Fibroblast of lung (primary cell): ENCODE data around the gene ARTN. TPM values are rescaled to one million over a fixed set of nuclear protein-coding genes. Genes with fewer than 3 reads are reported as not detected.

Experiments
- DNase-seq, 2 donors: peaks; one replicate each; pipeline versions ENCODE4 v3.0.0 to v3.0.0-alpha.2; 2010; ENCODE audit warnings: low read depth in 2 of 2
- H2AFZ ChIP-seq: 2 replicates; pipeline ENCODE4 v1.5.1; 2012; ENCODE audit warnings: low read length, control low read depth, inconsistent platforms
- H3K27ac ChIP-seq: 2 replicates; pipeline ENCODE4 v1.5.1; 2011; ENCODE audit warnings: low read length, control low read depth; ENCODE audit not compliant: insufficient read depth
- H3K27me3 ChIP-seq: 2 replicates; pipeline ENCODE4 v1.5.1; 2011; ENCODE audit warnings: mild to moderate bottlenecking, low read length; ENCODE audit not compliant: control insufficient read depth, insufficient read depth
- H3K36me3 ChIP-seq: 2 replicates; pipeline ENCODE4 v1.5.1; 2011; ENCODE audit warnings: low read length; ENCODE audit not compliant: control insufficient read depth, insufficient read depth
- H3K4me1 ChIP-seq: 2 replicates; pipeline ENCODE4 v1.5.1; 2011; ENCODE audit warnings: low read length; ENCODE audit not compliant: control insufficient read depth, insufficient read depth; ENCODE audit errors: extremely low read depth
- H3K4me2 ChIP-seq: 2 replicates; pipeline ENCODE4 v1.5.1; 2011; ENCODE audit warnings: low read length, control low read depth; ENCODE audit not compliant: insufficient read depth; ENCODE audit errors: extremely low read depth
- H3K4me3 ChIP-seq, 4 experiments: fragments of 200-600 bp in 1 of 4; sonication (generic) in 1 of 4; replicated peaks in 1 of 4; 2 replicates each; pipeline ENCODE4 v1.5.1; 2011 to 2016; ENCODE audit warnings: low read length in 4 of 4, low read depth in 3 of 4, mild to moderate bottlenecking in 3 of 4, control low read depth in 2 of 4, inconsistent platforms in 1 of 4, mixed read lengths in 1 of 4; ENCODE audit not compliant: insufficient read depth in 1 of 4; ENCODE audit errors: control extremely low read depth in 1 of 4
- H3K79me2 ChIP-seq: 2 replicates; pipeline ENCODE4 v1.5.1; 2012; ENCODE audit warnings: mild to moderate bottlenecking, low read length, inconsistent platforms; ENCODE audit not compliant: control insufficient read depth, insufficient read depth
- H3K9ac ChIP-seq: 2 replicates; pipeline ENCODE4 v1.5.1; 2011; ENCODE audit warnings: mild to moderate bottlenecking, low read length, control low read depth; ENCODE audit not compliant: insufficient read depth
- H3K9me3 ChIP-seq: 2 replicates; pipeline ENCODE4 v1.5.1; 2012; ENCODE audit warnings: low read depth, low read length; ENCODE audit not compliant: control insufficient read depth, insufficient read depth
- H4K20me1 ChIP-seq: 2 replicates; pipeline ENCODE4 v1.5.1; 2011; ENCODE audit warnings: low read length; ENCODE audit not compliant: control insufficient read depth, insufficient read depth; ENCODE audit errors: extremely low read depth
- EZH2 ChIP-seq: IDR thresholded peaks from 2 replicates; pipeline ENCODE4 v1.5.1; 2012; ENCODE audit warnings: low read length, control low read depth, mild to moderate bottlenecking; ENCODE audit errors: missing control alignments
- polyA plus RNA-seq, 2 donors: library from polyadenylated mRNA; depleted of rRNA in 1 of 2; stranded (reverse) in 1 of 2; unstranded in 1 of 2; fragments of >200 nt; gene quantifications; 2 replicates each; pipeline ENCODE4 v1.2.1, GENCODE V29; 2011 to 2012; ENCODE audit warnings: missing spikeins in 1 of 2
- total RNA-seq: library from RNA; depleted of rRNA; stranded (reverse); fragments of >200 nt; gene quantifications from 2 replicates; pipeline ENCODE4 v1.2.1, GENCODE V29; 2014
- TF ChIP-seq, protein P1 (sequence below), 2 donors: IDR thresholded peaks in 1 of 2; conservative IDR thresholded peaks in 1 of 2; 1 replicate in 1 of 2; 2 replicates in 1 of 2; pipeline ENCODE4 v1.5.1; 2011 to 2012; ENCODE audit warnings: low read length in 2 of 2, control low read depth in 1 of 2, inconsistent platforms in 1 of 2, low read depth in 1 of 2, mild to moderate bottlenecking in 1 of 2

The ARTN gene
- total and polyA plus RNA-seq, 2 donors (not counting 1 experiment from before 2014, with no cell fraction given): 0.06 to 0.50 TPM

DNA sequence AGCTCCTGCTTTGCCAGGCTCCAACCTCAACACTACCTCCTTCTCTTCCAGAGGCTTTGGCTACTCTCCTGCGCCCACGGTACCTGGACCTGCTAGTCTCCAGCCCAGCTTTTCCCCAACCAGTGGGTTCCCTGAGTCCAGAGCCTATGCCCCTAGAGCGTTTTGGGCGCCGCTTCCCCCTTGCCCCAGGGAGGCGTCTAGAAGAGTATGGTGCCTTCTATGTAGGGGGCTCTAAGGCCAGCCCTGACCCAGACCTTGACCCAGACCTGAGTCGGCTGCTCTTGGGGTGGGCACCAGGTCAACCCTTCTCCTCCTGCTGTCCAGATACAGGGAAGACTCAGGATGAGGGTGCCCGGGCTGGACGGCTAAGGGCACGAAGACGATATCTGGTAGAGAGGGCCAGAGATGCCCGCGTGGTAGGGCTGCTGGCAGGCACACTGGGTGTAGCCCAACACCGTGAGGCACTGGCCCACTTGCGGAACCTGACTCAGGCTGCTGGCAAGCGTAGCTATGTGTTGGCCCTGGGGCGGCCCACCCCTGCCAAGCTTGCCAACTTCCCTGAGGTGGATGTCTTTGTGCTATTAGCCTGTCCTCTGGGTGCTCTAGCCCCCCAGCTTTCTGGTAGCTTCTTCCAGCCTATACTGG lies 37.9 kb downstream of the ARTN start:
- Histone ChIP-seq H3K79me2 (peaks cover 21% of the 10 kb centered on the region), H3K4me2 (no peak overlapping the region), H3K4me3 (no peak overlapping the region), H3K4me1 (peaks cover 9% of the 10 kb centered on the region), H3K27ac (no peak overlapping the region), H3K36me3 (peaks cover 8% of the 10 kb centered on the region), H4K20me1 (no peaks in the 10 kb centered on the region), H3K27me3 (no peaks in the 10 kb centered on the region), H2AFZ (no peak overlapping the region), H3K9me3 (no peaks in the 10 kb centered on the region), H3K9ac (no peak overlapping the region)
- no peak for TF ChIP-seq EZH2
- TF ChIP-seq, protein P1, sequence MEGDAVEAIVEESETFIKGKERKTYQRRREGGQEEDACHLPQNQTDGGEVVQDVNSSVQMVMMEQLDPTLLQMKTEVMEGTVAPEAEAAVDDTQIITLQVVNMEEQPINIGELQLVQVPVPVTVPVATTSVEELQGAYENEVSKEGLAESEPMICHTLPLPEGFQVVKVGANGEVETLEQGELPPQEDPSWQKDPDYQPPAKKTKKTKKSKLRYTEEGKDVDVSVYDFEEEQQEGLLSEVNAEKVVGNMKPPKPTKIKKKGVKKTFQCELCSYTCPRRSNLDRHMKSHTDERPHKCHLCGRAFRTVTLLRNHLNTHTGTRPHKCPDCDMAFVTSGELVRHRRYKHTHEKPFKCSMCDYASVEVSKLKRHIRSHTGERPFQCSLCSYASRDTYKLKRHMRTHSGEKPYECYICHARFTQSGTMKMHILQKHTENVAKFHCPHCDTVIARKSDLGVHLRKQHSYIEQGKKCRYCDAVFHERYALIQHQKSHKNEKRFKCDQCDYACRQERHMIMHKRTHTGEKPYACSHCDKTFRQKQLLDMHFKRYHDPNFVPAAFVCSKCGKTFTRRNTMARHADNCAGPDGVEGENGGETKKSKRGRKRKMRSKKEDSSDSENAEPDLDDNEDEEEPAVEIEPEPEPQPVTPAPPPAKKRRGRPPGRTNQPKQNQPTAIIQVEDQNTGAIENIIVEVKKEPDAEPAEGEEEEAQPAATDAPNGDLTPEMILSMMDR (conservative IDR thresholded peaks at IDR 0.05 in 1 of 2, IDR thresholded peaks at IDR 0.05 in 1 of 2; ENCODE audit: low read depth in 1 of 2, low read length in 2 of 2): no peak
- DNase-seq: no peak

- TF ChIP-seq, protein P1 (conservative IDR thresholded peaks at IDR 0.05 in 1 of 2, IDR thresholded peaks at IDR 0.05 in 1 of 2; ENCODE audit: low read depth in 1 of 2, low read length in 2 of 2): no peak
- TF ChIP-seq EZH2: no peak
- Histone ChIP-seq H3K9ac (no peak overlapping the region), H3K79me2 (peaks cover 26% of the 10 kb centered on the region)
These were observed 40.4 kb downstream of the ARTN start for GRCh38 chr1:43973981-43974442.

DNA sequence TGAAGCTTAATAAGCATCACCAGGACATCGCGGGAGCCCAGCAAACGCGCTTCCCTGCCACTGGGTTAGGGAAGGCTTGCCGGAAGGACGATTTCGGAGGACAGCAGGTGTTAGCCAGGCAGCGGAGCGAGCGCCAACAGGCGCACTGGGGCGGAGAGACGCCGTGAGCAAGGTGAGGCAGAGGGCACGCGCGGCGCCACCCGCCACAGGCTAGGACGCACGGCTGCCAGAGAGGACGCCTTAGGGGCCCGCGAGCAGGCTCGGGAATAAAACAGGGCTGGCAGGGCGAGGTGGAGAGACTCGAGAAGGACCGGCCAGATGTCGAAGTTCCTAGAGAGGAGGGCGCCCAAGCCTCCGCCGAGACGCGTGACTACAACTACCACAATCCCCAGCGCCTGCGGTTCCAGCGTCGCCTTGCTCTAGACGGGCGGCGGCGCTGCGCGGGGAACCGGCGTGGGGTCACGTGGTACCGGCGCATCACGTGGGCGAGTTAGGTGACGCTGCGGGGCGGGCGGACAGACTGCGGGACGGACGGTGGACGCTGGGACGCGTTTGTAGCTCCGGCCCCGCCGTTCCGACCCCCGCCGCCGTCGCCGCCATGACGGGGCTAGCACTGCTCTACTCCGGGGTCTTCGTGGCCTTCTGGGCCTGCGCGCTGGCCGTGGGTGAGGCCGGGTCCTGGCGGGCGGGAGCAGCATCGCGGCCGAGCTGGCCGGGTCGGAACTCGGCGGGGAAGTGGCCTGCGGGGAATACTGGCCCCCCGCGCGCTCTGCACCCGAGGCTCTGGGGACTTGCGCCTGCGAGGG lies 41.0 kb downstream of the ARTN start, which contains the start of gene ATP6V0B:
ATP6V0B (plus strand) TSS at position 518 of the 806 bp plus-strand sequence; CDS start at position 599, 81 bp downstream.
- peaks cover 26% of the 10 kb centered on the region for H3K79me2 ChIP-seq
- TF ChIP-seq EZH2: no peak
- TF ChIP-seq, protein P1 (conservative IDR thresholded peaks at IDR 0.05 in 1 of 2, IDR thresholded peaks at IDR 0.05 in 1 of 2; ENCODE audit: low read depth in 1 of 2, low read length in 2 of 2): peak; percentile 4 to 19
- peak within 1 kb of the TSS; percentile 70 to 87 (median 86) for H3K4me3 ChIP-seq
- H3K27me3 ChIP-seq: no peaks in the 10 kb centered on the region
- peak within 1 kb of the TSS; percentile 90 for H3K9ac ChIP-seq
- H3K9me3 ChIP-seq: no peaks in the 10 kb centered on the region
- peak within 1 kb of the TSS; percentile 72 for H3K4me2 ChIP-seq
- H4K20me1 ChIP-seq: no peaks in the 10 kb centered on the region
- peak within 1 kb of the TSS; percentile 83 for H3K27ac ChIP-seq
- peak within 1 kb of the TSS; percentile 87 for H2AFZ ChIP-seq
- H3K4me1 ChIP-seq: peaks cover 11% of the 10 kb centered on the region
- DNase-seq: peak; percentile 90 to 92
- peaks cover 15% of the 10 kb centered on the region for H3K36me3 ChIP-seq

More at GRCh38 chr1:43973981-43974442, 40.4 kb downstream of the ARTN start:
- no peaks in the 10 kb centered on the region for H3K9me3 ChIP-seq
- no peak for DNase-seq
- H3K4me1 ChIP-seq: peaks cover 11% of the 10 kb centered on the region
- H3K27me3 ChIP-seq: no peaks in the 10 kb centered on the region
- H2AFZ ChIP-seq: no peak overlapping the region
- H3K27ac ChIP-seq: no peak overlapping the region
- peak overlapping the region; percentile 72 for H3K4me2 ChIP-seq
- H3K36me3 ChIP-seq: peaks cover 15% of the 10 kb centered on the region
- no peaks in the 10 kb centered on the region for H4K20me1 ChIP-seq
- H3K4me3 ChIP-seq: peak overlapping the region in 3 of 4 experiments; percentile 73 to 87 (median 86)
